DMS79 treated with DMSO at 0.1 percent for 48 hours (cell line): ENCODE data around the gene NEU4.
"Not testable (repeated sequence)": the region's sequence is repeated elsewhere in the genome, so short reads cannot be mapped to it uniquely, and the experiment has no call there.

Experiments used
- DNase-seq: peaks from one replicate; lab custom pipeline; 2025; lab: John Stamatoyannopoulos, UW

The NEU4 gene

GRCh38 chr2:241799522-241800197 is 9.3 kb upstream of the NEU4 start:
- DNase-seq, result no peak

- not testable (repeated sequence) for DNase-seq
These were observed 8.6 kb upstream of the NEU4 start for GRCh38 chr2:241800198-241800903.

- DNase-seq, result no peak
These were observed 7.2 kb upstream of the NEU4 start for GRCh38 chr2:241801611-241802420.

GRCh38 chr2:241802421-241803318 is 6.3 kb upstream of the NEU4 start:
- no peak for DNase-seq

GRCh38 chr2:241803387-241804325 is 5.3 kb upstream of the NEU4 start:
- peak; percentile 50 for DNase-seq

- DNase-seq, result peak; percentile 30
These were observed 4.4 kb upstream of the NEU4 start for GRCh38 chr2:241804326-241805229.

GRCh38 chr2:241806217-241806616 is 2.8 kb upstream of the NEU4 start:
- DNase-seq, result not testable (repeated sequence)

- DNase-seq, result no peak
These were observed 807 bp upstream of the NEU4 start for GRCh38 chr2:241808051-241808720.

GRCh38 chr2:241809383-241810306 is 652 bp downstream of the NEU4 start:
- no peak for DNase-seq

GRCh38 chr2:241810307-241811200 is 1.6 kb downstream of the NEU4 start:
- DNase-seq, result no peak

GRCh38 chr2:241811201-241811951 is 2.4 kb downstream of the NEU4 start:
- DNase-seq, result no peak

GRCh38 chr2:241811952-241812729 is 3.1 kb downstream of the NEU4 start:
- DNase-seq, result no peak

- no peak for DNase-seq
These were observed 4.0 kb downstream of the NEU4 start for GRCh38 chr2:241812730-241813643.
